Gastrocnemius medialis (tissue), 4 donors: ENCODE measurements around the gene ATRNL1.

Experiments
- CTCF ChIP-seq, 5 experiments: fragments of 450-650 bp in 3 of 5; fragments of 200-600 bp in 2 of 5; sonication (generic) in 2 of 5; IDR thresholded peaks in 4 of 5; conservative IDR thresholded peaks in 1 of 5; 1 replicate in 4 of 5; 2 replicates in 1 of 5; pipeline ENCODE4 v1.5.1; 2016 to 2019; ENCODE audit warnings: antibody characterized with exemption in 5 of 5, mild to moderate bottlenecking in 3 of 5, moderate library complexity in 3 of 5
- POLR2A ChIP-seq, 2 donors: fragments of 450-650 bp; IDR thresholded peaks; one replicate each; pipeline ENCODE4 v1.6.1; 2017; ENCODE audit warnings: antibody characterized with exemption in 2 of 2, mild to moderate bottlenecking in 2 of 2, moderate library complexity in 2 of 2

DNA sequence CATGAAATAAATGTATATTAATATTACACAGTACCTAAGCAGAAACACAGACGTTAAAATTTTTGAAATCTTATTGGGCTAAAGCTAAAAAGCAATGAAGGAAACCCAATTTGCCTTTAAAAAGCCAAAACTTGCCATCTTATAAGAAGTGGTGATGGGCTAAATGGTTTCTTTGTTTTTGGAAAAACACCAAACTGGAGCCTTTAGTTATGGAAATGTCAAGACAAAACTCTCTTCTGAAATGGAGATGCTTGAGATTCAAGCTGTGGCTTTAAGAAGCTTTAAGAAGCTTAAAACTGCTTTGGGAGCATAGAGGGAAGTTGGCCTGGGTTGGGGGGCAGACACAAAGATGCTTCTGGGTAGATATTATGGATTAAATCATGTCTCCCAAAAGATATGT, 902.9 kb downstream of the ATRNL1 start:
- no peak for TF ChIP-seq CTCF (IDR thresholded peaks at IDR 0.05 in 4 of 5, conservative IDR thresholded peaks at IDR 0.05 in 1 of 5)
- no peak for TF ChIP-seq POLR2A (IDR thresholded peaks at IDR 0.05)
